T47D (cell line): ENCODE measurements around the gene COL18A1.

Source experiments
- DNase-seq, 2 experiments: peaks; one replicate each; pipeline versions ENCODE4 v3.0.0 to v3.0.0-alpha.2; 2011 to 2012; ENCODE audit warnings: low read depth in 1 of 2, low spot score in 1 of 2
- JUND ChIP-seq: IDR thresholded peaks from 2 replicates; pipeline ENCODE4 v1.6.1; 2012; ENCODE audit warnings: low read depth
- in situ Hi-C: cut with HindIII; loops from 2 replicates; pipeline ENCODE4 v1.10.0; 2016; ENCODE audit warnings: low sequenced_read_pairs, low pct_unique_long_range_greater_than_20kb

The COL18A1 gene

GRCh38 chr21:45373991-45374816 lies 30.8 kb upstream of the COL18A1 start:
- no peak for DNase-seq
- in situ Hi-C loops: no loop called here
- TF ChIP-seq JUND: no peak

- no peak for DNase-seq
- in situ Hi-C loops: no loop called here
- no peak for TF ChIP-seq JUND
These were observed 30.0 kb upstream of the COL18A1 start for GRCh38 chr21:45374826-45375455.

- no peak for DNase-seq
- no peak for TF ChIP-seq JUND
- in situ Hi-C loops: no loop called here
These were observed 28.3 kb upstream of the COL18A1 start for GRCh38 chr21:45376459-45377324.

GRCh38 chr21:45377325-45377709 lies 27.6 kb upstream of the COL18A1 start:
- DNase-seq: no peak
- in situ Hi-C loops: no loop called here
- no peak for TF ChIP-seq JUND

GRCh38 chr21:45377866-45378257 lies 27.1 kb upstream of the COL18A1 start:
- TF ChIP-seq JUND: no peak
- in situ Hi-C loops: no loop called here
- no peak for DNase-seq

- in situ Hi-C loops: no loop called here
- peak in 1 of 2 experiments; percentile 27 for DNase-seq
- no peak for TF ChIP-seq JUND
These were observed 26.6 kb upstream of the COL18A1 start for GRCh38 chr21:45378258-45378966.

GRCh38 chr21:45379171-45379900 lies 25.6 kb upstream of the COL18A1 start:
- DNase-seq: no peak
- in situ Hi-C loops: no loop called here
- no peak for TF ChIP-seq JUND

GRCh38 chr21:45379901-45380330 lies 25.0 kb upstream of the COL18A1 start:
- TF ChIP-seq JUND: no peak
- in situ Hi-C loops: no loop called here
- no peak for DNase-seq

- in situ Hi-C loops: no loop called here
- no peak for TF ChIP-seq JUND
- no peak for DNase-seq
These were observed 24.4 kb upstream of the COL18A1 start for GRCh38 chr21:45380566-45380965.

- in situ Hi-C loops: no loop called here
- DNase-seq: no peak
- no peak for TF ChIP-seq JUND
These were observed 23.8 kb upstream of the COL18A1 start for GRCh38 chr21:45381036-45381787.
